OCI-LY3 (cell line): ENCODE results near the gene MTA1.

ENCODE experiments used
- CTCF ChIP-seq: fragments of 200-600, 300-600 bp; sonication (generic); IDR thresholded peaks from 2 replicates; pipeline ENCODE4 v1.5.1; 2014; ENCODE audit warnings: antibody characterized with exemption, low read length, low read depth
- EZH2phosphoT487 ChIP-seq: fragments of 200-600 bp; shearing (Covaris generic); IDR thresholded peaks from 2 replicates; pipeline ENCODE4 v1.6.1; 2018; ENCODE audit warnings: antibody characterized with exemption, mixed run types, low read depth

DNA sequence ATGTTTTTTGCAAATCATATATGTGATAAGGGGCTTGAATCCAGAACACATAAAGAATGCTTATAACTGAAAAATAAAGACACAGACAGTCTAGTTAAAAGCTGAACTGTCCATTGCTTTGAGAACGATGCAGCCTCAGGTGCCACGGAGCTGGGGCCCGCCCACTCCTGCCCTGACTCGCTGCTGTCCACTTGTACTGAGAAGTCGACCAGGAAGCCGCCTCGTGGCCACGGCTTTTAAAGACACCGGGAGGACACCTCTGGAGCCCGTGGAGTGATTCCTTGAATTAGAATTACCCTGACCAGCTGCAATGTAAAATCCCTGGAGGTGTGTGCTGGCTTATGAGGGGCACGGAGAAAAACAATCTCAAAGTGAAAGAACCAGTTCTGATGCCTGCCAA lies 45.2 kb upstream of the MTA1 start:
- no peak for TF ChIP-seq CTCF
- TF ChIP-seq EZH2phosphoT487, result no peak
